ENCODE data around the gene ENOX1.

The ENOX1 gene

DNA sequence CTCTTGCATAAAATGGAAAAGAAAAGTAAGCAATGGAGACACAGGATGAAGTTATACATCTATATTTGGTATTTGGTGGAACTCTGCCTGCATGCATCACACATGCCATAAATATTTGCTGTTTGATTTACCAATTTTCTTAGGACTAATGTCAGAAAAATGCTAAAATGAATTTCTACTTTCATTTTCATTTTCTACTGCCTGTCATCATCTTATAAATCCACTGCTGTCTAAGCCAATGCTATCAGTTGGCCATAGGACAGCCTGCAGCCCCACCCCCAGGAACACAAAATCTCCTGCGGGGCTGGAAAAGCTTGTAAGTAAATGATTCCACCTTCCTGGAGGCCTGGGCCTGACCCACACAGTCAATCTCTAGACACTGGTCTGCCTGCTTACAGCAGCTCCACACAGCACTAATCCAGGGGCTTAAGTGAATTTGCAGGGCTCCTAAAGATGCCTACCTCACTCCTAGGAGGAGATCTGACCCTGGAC lies 122.0 kb downstream of the ENOX1 start:
- FAIRE-seq = no peak

DNA sequence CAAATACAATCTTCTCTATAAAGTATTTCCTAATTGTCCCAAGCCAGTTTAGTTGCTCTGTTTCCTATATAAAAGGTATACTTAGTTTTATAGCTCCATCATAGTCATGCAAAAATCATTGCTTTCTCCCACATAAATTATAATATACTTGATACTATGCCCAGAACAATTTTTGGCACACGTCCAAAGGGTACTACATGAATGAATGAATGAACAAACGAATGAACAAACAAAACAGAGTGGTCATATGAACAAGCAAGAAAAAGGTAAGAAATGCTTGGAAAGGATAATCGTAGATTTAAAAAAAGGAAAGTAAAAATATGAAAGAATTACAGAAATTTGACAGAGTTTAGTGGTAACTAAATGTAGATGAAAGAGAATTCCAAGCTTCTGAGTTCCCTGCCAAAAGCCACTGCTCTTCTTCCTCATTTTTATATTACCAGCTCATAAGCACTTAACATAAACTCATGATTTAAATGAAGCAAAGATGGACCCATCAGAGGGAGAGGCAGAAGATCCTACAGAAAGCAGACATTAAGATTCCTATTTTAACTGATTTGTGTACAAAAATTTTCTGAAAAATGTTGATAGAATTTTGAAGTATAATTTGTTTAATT lies 123.2 kb downstream of the ENOX1 start:
- FAIRE-seq = peak; percentile 33

DNA sequence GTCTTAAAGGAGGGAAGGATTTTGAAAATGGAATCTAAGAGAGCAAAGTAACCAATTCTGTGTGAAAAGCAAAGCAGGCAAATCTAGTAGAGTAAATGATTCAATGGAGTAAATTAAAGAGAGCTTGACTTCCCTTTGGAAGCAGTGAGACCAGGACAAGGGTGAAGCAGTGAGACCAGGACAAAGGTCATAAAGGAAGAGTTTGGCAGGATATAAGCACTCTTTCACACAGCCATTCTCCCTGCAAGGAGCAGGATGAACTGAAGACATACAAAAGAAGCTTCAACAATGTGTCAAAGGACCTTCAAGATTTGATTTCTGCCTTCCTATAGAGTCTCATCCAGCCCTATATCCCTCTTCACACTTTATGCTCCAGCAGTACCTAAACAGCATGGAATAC lies 123.8 kb downstream of the ENOX1 start:
- no peak for FAIRE-seq

DNA sequence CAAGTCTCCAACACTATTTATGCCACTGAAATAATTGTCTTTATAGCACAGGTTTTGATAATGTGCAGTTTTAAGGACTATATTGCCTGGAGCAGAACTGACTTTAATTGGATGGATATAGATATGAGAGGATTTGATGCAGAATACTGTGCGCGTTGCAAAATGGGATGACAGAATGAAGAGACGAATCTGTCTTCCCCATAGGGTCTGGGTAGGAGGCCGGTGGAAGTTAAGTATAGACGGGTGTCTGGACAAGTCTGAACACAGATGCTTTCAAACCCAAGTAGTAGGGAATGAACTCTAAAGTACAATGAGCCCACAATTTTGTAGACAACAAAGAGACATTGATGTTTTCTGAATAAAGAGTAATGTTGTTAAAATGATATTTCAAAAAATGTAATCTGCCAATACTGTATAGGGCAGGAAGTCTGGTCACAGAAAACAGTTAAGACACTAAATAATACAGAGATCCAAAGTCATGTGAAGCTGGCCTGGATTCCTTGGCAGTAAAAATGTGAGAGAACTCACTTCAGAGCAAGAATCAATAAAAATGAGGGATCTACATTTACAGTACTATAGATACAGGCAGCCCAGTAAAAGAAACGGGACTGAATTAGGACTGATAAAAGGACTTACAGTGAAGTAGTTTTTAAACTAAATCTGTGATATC lies 125.5 kb downstream of the ENOX1 start:
- no peak for FAIRE-seq

DNA sequence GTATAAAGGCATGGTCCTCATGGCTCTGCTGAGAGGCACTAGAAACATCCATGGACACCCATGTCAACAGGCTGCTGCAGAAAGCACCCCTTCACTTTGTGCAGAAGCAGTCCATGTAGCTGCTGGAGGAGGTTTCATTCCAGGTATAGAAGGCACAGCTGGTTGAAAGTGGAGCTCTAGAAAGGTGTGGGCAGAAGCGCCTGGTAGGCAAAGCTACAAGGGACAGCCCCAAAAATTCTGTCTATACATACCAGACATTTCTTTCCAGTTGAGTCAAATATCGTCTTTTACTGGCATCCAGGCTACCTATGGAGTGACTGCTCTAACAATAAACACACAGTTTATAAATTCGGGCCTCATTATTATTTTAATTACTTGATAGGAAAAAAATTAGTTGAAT lies 129.3 kb downstream of the ENOX1 start:
- FAIRE-seq = no peak

DNA sequence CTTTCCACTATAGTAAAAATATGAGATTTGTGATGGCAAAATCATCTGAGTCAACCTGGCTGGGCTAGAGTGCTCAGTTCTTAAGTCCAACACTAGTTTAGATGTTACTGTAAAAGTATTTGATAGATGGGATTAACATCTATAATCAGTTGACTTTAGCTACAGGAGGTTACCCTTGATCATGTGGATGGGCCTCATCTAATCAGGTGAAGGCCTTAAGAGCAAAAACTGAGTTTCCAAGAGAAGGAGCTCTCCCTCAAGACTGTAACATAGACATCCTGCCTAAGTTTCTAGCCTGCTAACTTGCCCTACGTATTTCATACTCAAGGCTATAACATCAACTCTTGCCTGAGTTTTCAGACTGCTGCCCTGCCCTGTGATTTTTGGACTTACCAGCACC lies 132.8 kb downstream of the ENOX1 start:
- no peak for FAIRE-seq

DNA sequence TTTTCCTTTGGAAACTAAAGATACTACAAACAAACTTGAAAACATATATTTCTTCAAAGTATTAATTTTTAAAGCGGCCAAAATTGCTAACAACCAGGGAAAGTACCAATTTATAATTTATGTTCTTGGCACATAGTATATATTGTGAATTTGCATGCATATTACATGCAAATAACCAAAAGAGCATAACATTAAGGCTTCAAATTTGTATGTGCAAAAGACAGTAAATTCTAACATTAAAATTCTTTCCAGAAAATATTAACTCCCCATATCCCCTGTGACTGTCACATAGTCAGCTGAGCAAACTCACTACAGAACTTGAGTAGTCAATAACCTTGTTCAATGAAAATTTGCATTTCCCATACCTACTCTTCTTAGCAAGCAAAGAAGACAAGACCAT lies 133.4 kb downstream of the ENOX1 start:
- FAIRE-seq = no peak

DNA sequence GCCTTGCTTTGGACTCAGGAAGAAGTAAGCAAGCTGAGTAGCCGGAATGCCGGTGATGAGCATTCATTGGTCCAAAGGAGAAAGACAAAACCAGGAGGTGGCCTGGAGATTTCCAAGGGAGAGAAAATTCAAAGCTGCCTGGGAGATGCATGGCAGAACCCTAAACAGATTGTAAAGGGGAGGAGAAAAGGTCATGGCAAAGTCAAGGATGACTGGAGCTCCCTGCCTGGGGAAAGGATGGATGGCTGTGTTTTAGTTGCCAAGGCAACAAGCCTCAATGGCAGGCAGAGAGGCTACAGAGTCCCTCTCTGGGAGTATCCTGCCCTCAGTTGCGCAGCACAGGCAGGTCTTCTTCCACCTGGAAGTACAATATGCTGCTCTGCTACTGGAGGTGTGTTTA lies 134.0 kb downstream of the ENOX1 start:
- FAIRE-seq = no peak

DNA sequence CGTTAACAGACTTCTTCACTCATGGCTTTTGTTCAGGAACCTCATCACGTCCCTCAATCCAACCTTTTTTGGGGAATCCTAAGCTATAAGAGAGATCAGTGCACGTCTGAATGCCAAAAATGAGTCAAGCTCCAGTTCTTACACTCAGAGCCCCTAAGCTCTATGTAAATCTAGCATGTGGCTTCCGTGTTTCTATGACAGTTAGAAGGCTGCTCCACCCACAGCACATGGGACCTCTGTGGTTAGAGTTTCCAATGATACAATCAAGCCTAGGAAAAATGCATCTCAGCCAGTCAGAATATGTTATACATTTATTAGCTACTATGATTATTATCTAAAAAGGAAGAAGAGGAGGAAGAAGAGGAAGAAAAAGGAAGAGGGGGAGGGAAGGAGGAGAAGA lies 135.9 kb downstream of the ENOX1 start:
- FAIRE-seq = no peak

DNA sequence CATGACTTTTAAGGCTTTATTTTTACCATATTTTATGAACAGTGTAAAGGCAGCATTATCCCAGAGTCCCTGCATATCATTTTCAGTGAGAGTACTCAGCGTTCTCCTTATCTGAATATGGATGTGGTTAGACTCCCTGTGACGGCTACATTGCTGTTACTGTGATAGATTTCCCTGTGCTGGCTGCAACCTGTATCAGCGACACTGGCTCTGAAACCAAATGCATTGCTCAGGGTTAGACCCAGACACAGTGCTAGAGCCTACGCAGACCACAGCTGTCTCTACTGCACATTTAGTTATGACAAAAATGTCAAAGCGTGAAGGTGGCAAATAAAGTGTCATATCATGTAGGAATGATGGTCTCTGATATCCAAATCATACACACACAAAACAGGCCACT lies 138.0 kb downstream of the ENOX1 start:
- FAIRE-seq = no peak

DNA sequence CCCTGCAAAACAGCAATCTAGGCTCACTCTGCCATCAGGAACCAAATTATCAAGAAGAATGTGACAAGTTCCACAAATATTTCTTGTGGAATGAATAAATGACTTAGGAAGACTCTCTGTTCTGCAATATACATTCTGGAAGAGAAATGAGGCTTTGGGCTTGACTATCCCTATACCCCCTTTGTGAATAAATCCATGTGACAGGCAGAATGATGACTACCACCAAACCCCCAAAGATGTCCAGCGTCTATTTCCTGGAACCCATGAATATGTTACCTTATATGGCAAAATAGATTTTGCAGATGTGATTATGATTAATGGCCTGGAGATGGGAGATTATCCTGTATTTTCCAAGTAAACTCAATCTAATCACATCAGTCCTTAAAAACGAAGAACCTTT lies 139.3 kb downstream of the ENOX1 start:
- FAIRE-seq = no peak

DNA sequence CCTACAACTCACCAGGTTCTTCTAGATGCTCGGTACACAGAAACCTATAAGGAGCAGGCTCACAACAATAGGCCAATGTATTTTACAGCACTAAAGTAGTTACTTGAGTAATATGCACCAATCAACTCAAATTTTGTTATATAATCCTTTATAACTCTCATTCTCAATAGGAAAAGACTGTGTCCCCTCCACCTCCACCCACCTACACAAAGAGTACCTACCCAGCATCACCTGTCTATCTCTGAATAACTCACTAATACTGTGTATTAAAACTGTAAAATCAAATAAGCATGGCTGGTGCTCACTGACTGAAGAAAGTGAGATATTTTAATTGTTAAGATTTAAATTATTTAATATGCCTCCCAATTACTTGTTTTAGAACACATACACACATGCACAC lies 146.3 kb downstream of the ENOX1 start:
- FAIRE-seq = no peak

DNA sequence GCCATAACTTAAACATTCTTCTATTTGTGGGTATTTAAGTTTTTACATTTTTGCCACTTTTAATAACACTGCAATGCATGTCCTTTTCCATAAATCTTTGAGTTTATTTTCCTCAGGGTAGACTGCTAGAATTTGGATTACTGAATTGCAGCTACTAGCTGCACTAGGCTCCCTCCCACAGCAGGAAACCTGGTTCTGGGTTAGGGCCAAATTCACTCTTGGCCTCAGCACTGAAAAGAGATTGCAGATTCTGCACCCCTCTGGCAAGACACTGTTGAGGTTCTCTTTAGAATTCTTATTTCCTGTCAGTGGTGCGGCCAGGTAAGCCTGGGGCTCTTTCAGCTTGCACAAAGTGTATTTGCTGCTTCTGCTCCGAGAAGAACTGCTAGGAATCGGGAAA lies 155.7 kb downstream of the ENOX1 start:
- FAIRE-seq = no peak

DNA sequence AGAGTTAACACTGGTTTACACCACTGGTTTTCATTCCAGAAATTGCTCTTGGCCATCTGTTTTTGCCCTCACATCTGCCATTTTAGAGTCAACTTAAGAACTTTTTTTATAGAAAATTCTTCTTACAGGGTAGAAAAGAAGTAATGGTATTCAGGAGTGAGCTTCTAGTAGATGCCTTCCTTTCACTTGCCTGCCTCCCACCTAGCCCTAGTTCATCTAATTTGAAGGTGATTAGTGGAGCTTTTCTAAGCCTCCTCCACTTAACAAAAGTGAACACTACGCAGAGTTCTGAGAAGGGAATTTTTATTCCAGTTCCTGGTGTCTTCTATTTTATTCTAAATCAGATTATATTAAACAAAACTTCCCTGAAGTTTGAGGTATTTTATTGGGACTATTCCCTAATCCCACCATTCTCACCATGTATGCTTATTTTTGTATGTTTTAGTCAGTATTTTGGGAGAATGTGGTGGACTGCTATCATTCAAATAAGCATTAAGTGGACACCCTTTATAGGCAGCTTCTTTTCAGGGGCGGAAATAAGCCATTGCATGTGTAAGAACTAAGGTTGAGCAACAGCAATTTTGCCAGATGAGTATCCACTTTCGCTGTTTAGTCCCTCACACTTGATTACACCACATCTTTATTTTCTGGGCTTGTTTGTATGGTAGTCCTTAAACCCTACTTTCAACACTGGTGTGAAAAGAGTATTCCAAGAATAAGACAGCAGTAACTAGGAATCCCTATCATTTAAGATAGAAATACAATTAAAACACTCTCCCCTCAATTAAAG lies 156.9 kb downstream of the ENOX1 start:
- no peak for FAIRE-seq

DNA sequence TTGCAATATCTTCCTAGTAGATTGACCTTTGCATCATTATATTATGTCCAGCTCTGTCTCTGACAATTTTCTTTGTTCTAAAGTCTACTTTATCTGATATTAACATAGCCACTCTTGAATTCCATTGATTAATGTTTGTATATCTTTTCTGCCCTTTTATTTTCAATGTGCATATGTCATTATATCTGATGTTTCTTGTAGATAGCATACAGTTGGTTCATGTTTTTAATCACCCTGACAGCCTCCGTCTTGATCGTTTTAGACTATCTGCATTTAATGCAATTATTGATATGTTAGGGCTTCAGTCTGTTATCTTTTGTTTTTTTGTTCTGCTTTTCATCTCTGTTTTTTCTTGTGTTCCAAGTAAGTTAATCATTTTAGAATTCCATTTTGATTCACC lies 159.8 kb downstream of the ENOX1 start:
- FAIRE-seq = no peak

DNA sequence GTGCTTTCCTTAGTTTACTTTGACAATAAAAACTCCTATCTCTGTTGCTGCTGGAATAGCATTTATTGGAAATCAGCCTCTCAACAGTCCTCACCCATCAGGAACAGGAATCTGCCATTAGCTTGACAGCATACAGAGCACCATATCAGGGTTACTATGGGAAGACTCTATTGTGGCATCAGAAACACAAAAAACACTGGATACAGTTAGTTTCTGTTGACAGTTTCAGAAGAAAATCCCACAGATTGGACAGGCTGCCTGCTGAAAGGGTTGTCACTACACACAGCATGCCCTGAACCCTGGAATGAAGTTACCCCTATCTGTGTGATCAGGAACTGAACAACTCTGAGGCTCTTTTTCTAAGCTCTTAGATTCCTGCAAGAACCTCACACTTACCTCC lies 172.7 kb downstream of the ENOX1 start:
- no peak for FAIRE-seq

DNA sequence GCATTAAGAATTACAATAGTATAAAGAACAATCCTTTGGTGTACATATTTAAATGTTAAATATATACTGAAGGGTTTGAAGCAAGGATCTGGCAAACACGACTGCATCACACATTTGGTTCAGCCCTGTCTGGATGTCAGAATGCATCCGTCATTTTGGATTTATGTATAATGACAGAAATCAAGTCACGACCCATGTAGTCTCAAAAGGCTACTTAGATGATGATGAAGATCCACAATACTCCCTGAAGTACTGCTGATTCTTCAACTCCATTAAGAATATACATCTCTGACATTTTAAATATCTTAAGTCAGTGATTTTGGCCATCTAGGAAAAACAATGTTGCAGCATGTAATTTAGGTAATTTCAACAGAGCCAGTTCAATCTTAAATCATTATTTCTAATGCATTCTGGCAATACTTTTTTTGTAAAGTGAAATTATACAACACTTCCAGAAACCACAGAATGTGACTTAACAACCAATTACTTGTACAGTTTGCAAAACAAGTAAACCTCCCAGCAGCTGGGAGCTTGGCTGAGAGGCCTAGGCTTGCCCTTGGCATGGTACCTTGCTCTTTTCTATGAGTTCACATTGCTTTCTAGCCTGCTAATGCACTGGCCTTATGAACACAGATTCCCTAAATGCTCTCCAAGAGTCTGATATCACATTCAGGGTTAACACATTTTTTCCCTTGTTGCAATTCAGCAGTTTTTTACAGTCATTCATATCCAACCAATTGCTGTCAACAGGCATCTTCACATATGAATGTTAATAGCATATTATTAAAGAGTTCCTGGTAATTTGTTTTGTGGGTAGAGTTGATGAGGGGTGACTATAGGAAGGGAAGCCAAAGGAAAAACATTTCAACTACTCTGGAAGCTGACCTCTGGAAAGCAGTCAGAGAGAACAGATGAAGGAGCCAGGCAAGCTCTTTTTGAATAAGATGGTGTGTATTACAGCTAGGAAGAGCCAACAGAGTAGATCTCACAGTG lies 175.2 kb downstream of the ENOX1 start:
- FAIRE-seq = no peak

DNA sequence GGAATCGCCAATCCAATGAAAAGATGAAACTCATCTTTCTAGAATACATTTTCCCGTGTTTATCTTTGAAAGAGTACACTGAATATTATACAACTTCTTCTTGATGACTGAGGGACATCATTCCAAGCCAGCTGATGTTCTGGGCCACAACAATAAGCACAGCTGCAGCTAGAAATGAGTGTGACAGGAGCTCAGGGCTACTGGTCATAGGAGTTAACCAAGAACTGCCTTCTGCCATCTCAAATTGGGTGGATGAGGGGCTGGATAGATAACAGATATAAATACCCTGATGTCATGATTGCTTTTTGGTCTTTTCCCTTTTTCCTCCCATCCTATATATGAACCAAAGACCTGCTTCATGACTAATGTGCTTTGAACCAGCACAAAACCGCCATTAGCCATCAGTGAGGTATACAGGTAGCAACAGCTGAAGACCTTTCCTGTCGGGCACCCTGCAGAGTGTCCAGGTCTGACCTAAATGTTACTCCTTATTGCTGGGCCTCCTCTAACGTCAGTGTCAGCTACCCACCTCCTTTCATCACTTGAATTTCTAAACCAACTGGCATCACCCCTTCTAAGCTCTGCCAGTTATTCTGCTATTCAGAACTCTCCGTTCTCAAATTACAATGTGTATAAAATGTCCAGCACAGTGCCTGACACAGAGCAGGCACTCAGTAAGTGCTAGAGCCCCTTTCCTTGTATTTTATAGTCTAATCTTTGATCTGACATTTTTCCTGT lies 178.2 kb downstream of the ENOX1 start:
- FAIRE-seq = no peak

DNA sequence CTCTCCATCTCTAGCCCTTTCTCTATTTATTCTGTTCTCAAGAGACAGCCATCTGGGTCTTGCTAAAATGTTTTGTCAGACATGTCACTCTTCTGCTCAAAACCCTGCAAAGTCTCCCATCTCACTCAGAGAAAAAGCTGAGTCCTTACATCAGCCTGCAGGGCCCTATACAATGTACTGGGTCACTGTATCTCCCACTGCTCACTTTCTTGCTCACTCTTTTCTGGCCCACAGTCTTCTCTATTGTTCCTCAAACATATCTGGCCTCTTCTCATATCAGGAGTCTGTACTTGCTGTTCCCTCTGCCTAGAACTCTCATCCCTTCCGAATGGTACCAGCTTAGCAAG lies 189.2 kb downstream of the ENOX1 start:
- FAIRE-seq = no peak

DNA sequence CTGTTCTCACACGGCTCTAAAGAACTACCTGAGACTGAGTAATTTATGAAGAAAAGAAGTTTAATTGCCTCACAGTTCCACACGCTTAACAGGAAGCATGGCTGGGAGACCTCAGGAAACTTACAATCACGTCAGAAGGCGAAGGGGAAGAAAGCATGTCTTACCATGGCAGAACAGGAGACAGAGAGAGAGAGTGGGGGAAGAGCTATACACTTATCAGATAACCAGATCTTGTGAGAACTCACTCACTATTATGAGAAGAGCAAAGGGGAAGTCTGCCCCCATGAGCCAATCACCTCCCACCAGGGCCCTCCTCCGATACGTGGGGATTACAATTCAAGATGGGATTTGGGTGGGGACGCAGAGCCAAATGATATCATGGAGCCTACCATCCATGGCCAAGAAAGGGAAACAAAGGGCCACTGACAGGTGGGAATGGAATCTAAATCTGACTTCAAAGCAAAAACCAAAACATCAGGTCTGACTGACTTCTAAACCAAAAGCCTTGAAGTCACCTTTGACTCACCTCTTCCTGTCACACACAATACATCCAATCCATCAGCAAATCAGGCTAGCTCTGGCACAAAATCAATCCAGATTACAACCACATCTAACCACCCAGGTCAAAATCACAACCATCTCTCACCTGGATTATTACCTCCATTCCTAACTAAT lies 189.7 kb downstream of the ENOX1 start:
- FAIRE-seq = no peak

DNA sequence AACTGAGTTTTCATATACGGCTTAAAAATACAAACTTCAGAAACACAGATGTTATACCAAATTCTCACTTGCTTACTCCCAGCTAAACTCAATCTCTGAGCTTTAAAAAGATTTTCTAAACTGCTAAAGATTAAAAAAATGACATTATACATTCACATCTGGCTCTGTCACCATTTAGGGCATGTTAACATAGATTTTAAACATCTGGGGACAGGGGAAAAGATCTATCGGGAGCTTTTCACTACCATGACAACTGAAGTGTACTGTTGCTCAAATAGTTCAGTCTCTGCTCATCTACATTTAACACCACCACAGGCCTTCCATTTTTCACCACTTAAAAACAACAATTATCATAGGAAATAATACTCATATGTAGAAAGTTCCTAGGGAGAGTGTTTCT lies 190.8 kb downstream of the ENOX1 start:
- no peak for FAIRE-seq

DNA sequence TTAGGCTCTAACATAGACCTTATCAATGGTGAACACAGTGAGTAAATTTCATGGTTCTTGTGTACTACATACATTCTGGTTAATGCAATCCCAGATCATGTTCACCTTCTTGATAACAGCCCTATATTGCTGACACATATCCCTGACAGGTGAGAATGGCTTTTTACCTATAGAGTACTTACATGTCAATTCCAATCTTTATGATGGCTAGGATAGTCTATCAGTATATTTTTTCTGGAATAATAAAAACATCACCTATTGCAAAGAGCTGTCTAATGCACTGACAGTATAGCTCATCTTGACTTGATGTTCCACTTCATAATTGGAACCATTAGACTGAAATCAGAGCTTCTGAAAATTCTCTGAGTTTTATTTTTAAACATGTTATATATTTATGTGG lies 199.4 kb downstream of the ENOX1 start:
- FAIRE-seq = no peak
